Mammary epithelial cell (primary cell): ENCODE data around the gene OR52I2.

ENCODE experiments used
- CTCF ChIP-seq, 2 donors: IDR thresholded peaks in 1 of 2; conservative IDR thresholded peaks in 1 of 2; 2 replicates each; pipeline ENCODE4 v1.5.1; 2011 to 2012; ENCODE audit warnings: inconsistent platforms in 2 of 2, low read length in 2 of 2, mild to moderate bottlenecking in 2 of 2, control low read depth in 1 of 2, low read depth in 1 of 2; ENCODE audit not compliant: insufficient read depth in 1 of 2; ENCODE audit errors: extremely low read depth in 1 of 2
- EZH2 ChIP-seq: IDR thresholded peaks from 2 replicates; pipeline ENCODE4 v1.6.1; 2012; ENCODE audit warnings: low read length, inconsistent platforms, borderline replicate concordance

GRCh38 chr11:4605057-4605456 is 23.5 kb downstream of the OR52I2 start:
- no peak for TF ChIP-seq CTCF (conservative IDR thresholded peaks at IDR 0.05 in 1 of 2, IDR thresholded peaks at IDR 0.05 in 1 of 2; ENCODE audit: extremely low read depth in 1 of 2, insufficient read depth in 1 of 2, low read depth in 1 of 2, low read length in 2 of 2)
- no peak for TF ChIP-seq EZH2
